GM21723 (cell line): ENCODE results near the gene SNAP25.

ENCODE experiments used
- ATAC-seq: cut with Tn5 transposase; IDR thresholded peaks from one replicate; pipeline ENCODE4 v1.9.1; 2021; ENCODE audit warnings: mild to moderate bottlenecking, moderate library complexity; ENCODE audit not compliant: unreplicated experiment

Gene SNAP25

GRCh38 chr20:10218536-10219451, at the start of gene SNAP25:
SNAP25 (plus strand) TSS chr20:10218830; CDS start chr20:10275492, 56,662 bp downstream.
- no peak for ATAC-seq

- ATAC-seq = no peak
Observed at GRCh38 chr20:10169752-10170151, 48.9 kb upstream of the SNAP25 start.

GRCh38 chr20:10170261-10170660, 48.4 kb upstream of the SNAP25 start:
- no peak for ATAC-seq

- ATAC-seq = no peak
Observed at GRCh38 chr20:10171864-10172751, 46.5 kb upstream of the SNAP25 start.

GRCh38 chr20:10172998-10173655, 45.5 kb upstream of the SNAP25 start:
- ATAC-seq = no peak

- no peak for ATAC-seq
Observed at GRCh38 chr20:10174400-10174799, 44.2 kb upstream of the SNAP25 start.

GRCh38 chr20:10177326-10177725, 41.3 kb upstream of the SNAP25 start:
- ATAC-seq = no peak

- no peak for ATAC-seq
Observed at GRCh38 chr20:10178091-10178490, 40.5 kb upstream of the SNAP25 start.

- ATAC-seq = no peak
Observed at GRCh38 chr20:10178727-10179313, 39.8 kb upstream of the SNAP25 start.

- no peak for ATAC-seq
Observed at GRCh38 chr20:10179574-10180298, 38.9 kb upstream of the SNAP25 start.

- no peak for ATAC-seq
Observed at GRCh38 chr20:10180651-10181235, 37.9 kb upstream of the SNAP25 start.

GRCh38 chr20:10185741-10186558, 32.7 kb upstream of the SNAP25 start:
- ATAC-seq = no peak

GRCh38 chr20:10190456-10190855, 28.2 kb upstream of the SNAP25 start:
- no peak for ATAC-seq

GRCh38 chr20:10192171-10192570, 26.5 kb upstream of the SNAP25 start:
- no peak for ATAC-seq

- ATAC-seq = no peak
Observed at GRCh38 chr20:10194166-10194565, 24.5 kb upstream of the SNAP25 start.

GRCh38 chr20:10200330-10200729, 18.3 kb upstream of the SNAP25 start:
- no peak for ATAC-seq

GRCh38 chr20:10201321-10201870, 17.2 kb upstream of the SNAP25 start:
- no peak for ATAC-seq

- ATAC-seq = no peak
Observed at GRCh38 chr20:10209091-10209490, 9.5 kb upstream of the SNAP25 start.

GRCh38 chr20:10213526-10213925, 5.1 kb upstream of the SNAP25 start:
- no peak for ATAC-seq
